Prostate gland (tissue), 2 donors: ENCODE data around the gene HAUS3. TPM values are rescaled to one million over a fixed set of nuclear protein-coding genes. Genes with fewer than 3 reads are reported as not detected.

Experiments
- DNase-seq: peaks from one replicate; pipeline ENCODE4 v3.0.0-alpha.2; 2019; ENCODE audit warnings: low spot score
- H3K27ac ChIP-seq, 2 donors: fragments of 200-600 bp; sonication (generic); 2 replicates each; pipeline ENCODE4 v1.5.1; 2017 to 2019
- H3K27me3 ChIP-seq: fragments of 200-600 bp; sonication (generic); replicated peaks from 2 replicates; pipeline ENCODE4 v1.5.1; 2019; ENCODE audit not compliant: insufficient read depth
- H3K36me3 ChIP-seq, 2 donors: fragments of 200-600 bp; sonication (generic); 1 replicate in 1 of 2; 2 replicates in 1 of 2; pipeline versions ENCODE4 v1.5.1 to v1.8.1; 2017 to 2019
- H3K4me1 ChIP-seq: fragments of 200-600 bp; sonication (generic); replicated peaks from 2 replicates; pipeline ENCODE4 v1.5.1; 2019
- H3K4me3 ChIP-seq, 2 donors: fragments of 200-600 bp; sonication (generic); 2 replicates each; pipeline ENCODE4 v1.5.1; 2017 to 2019
- H3K9me3 ChIP-seq: fragments of 200-600 bp; sonication (generic); 2 replicates; pipeline ENCODE4 v1.5.1; 2017
- CTCF ChIP-seq, 4 experiments: fragments of 200-600 bp in 2 of 4; fragments of 450-650 bp in 2 of 4; sonication (generic) in 2 of 4; IDR thresholded peaks; 1 replicate in 3 of 4; 2 replicates in 1 of 4; pipeline ENCODE4 v1.5.1; 2016 to 2019; ENCODE audit warnings: antibody characterized with exemption in 4 of 4, mild to moderate bottlenecking in 2 of 4, moderate library complexity in 2 of 4
- POLR2A ChIP-seq: fragments of 450-650 bp; IDR thresholded peaks from one replicate; pipeline ENCODE4 v1.6.1; 2016; ENCODE audit warnings: antibody characterized with exemption, mild to moderate bottlenecking
- POLR2AphosphoS5 ChIP-seq: sonication (generic); formaldehyde crosslinking; IDR thresholded peaks from one replicate; pipeline ENCODE4 v1.6.1; 2017; ENCODE audit warnings: antibody characterized with exemption
- WGBS: methylation state at CpG from one replicate; pipeline ENCODE4 v1.1.5; 2018; 5-methylcytosine and 5-hydroxymethylcytosine counted together
- intact Hi-C: fragments of 100-400 bp; cut with DNase I; formaldehyde crosslinking; loops from one replicate; pipeline ENCODE4 v1.14.2; 2022
- total RNA-seq, 2 donors: library from RNA; depleted of rRNA; stranded (reverse); fragments of >200 nt; gene quantifications; one replicate each; pipeline ENCODE4 v1.1.0, GENCODE V29; 2016

Gene HAUS3
- total RNA-seq, 2 donors from 2014 or later = 21.1 to 24.2 TPM

GRCh38 chr4:2250357-2251072, 8.6 kb upstream of the HAUS3 start:
- 87% methylated on average over 29 of the region's 30 CpGs for WGBS
- H3K27ac ChIP-seq = no peak overlapping the region
- intact Hi-C loops = no loop called here
- H3K36me3 ChIP-seq = peaks cover 10 to 14% of the 10 kb centered on the region in 2 donors
- TF ChIP-seq CTCF (IDR thresholded peaks at IDR 0.05) = no peak
- TF ChIP-seq POLR2A = no peak
- peak; percentile 3 for DNase-seq
- H3K4me3 ChIP-seq = no peak overlapping the region
- H3K9me3 ChIP-seq = no peaks in the 10 kb centered on the region
- peaks cover 6% of the 10 kb centered on the region for H3K4me1 ChIP-seq
- no peaks in the 10 kb centered on the region for H3K27me3 ChIP-seq

GRCh38 chr4:2249526-2250356, 7.8 kb upstream of the HAUS3 start:
- H3K36me3 ChIP-seq = peaks cover 10 to 14% of the 10 kb centered on the region in 2 donors
- no peaks in the 10 kb centered on the region for H3K27me3 ChIP-seq
- no peaks in the 10 kb centered on the region for H3K9me3 ChIP-seq
- 76% methylated on average over 26 of the region's 26 CpGs for WGBS
- DNase-seq = peak; percentile 2
- H3K27ac ChIP-seq = no peak overlapping the region
- TF ChIP-seq POLR2AphosphoS5 = no peak
- TF ChIP-seq POLR2A = no peak
- TF ChIP-seq CTCF (IDR thresholded peaks at IDR 0.05) = no peak
- intact Hi-C loops = loop anchor here (10.0 kb wide), 2 partner anchors 505 to 535 kb away; partner anchors contain the start of genes SLBP and TNIP2
- no peaks in the 10 kb centered on the region for H3K4me1 ChIP-seq
- no peak overlapping the region for H3K4me3 ChIP-seq

GRCh38 chr4:2248821-2249261, 6.9 kb upstream of the HAUS3 start:
- peak; percentile 2 for DNase-seq
- H3K36me3 ChIP-seq = peaks cover 10 to 14% of the 10 kb centered on the region in 2 donors
- intact Hi-C loops = loop anchor here (10.0 kb wide), 2 partner anchors 506 to 534 kb away; partner anchors contain the start of genes SLBP and TNIP2

GRCh38 chr4:2248044-2248780, 6.3 kb upstream of the HAUS3 start:
- Histone ChIP-seq H3K9me3 (no peaks in the 10 kb centered on the region), H3K27ac (no peak overlapping the region), H3K27me3 (no peaks in the 10 kb centered on the region), H3K36me3 (peaks cover 10 to 14% of the 10 kb centered on the region in 2 donors), H3K4me1 (no peaks in the 10 kb centered on the region), H3K4me3 (no peak overlapping the region)
- 86% methylated on average over 20 of the region's 21 CpGs for WGBS
- no peak for DNase-seq
- no peak for TF ChIP-seq POLR2A
- intact Hi-C loops = loop anchor here (10.0 kb wide), 2 partner anchors 507 to 533 kb away; partner anchors contain the start of genes SLBP and TNIP2

More at GRCh38 chr4:2248821-2249261, 6.9 kb upstream of the HAUS3 start:
- 66% methylated on average over 10 of the region's 10 CpGs for WGBS
- Histone ChIP-seq H3K4me1 (no peaks in the 10 kb centered on the region), H3K27ac (no peak overlapping the region), H3K4me3 (no peak overlapping the region), H3K27me3 (no peaks in the 10 kb centered on the region), H3K9me3 (no peaks in the 10 kb centered on the region)
- TF ChIP-seq POLR2A = no peak
- TF ChIP-seq CTCF (IDR thresholded peaks at IDR 0.05) = no peak
- TF ChIP-seq POLR2AphosphoS5 = no peak
